Measurements from ENCODE around the gene PLIN3. TPM values are rescaled to one million over a fixed set of nuclear protein-coding genes. Genes with fewer than 3 reads are reported as not detected.
A peak's percentile ranks its signal among the peaks of the same experiment; 100 is the strongest.
"Not testable (repeated sequence)": the region's sequence is repeated elsewhere in the genome, so short reads cannot be mapped to it uniquely, and the experiment has no call there.

PLIN3 gene
- total RNA-seq, 1 experiment from 2014 or later, result 207 TPM

DNA sequence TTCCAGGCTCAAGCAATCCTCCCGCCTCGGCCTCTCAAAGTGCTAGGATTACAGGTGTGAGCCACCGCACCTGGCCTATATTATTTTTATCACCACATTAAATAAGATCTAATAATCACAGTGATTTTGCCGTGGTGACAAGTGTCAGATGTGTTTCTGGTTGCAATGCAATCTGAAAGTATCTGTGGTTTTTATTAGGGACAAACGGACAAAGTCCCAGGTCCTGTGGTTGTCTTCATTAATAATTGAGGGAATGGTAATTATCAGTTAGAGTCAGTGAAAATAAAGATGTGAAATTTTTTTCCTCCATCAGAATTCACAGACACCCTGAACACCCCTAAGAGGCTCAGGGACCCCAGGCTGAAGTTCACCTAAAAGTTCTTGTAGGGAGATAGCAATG, 34.7 kb downstream of the PLIN3 start (continued):
- TF ChIP-seq CEBPB (IDR thresholded peaks at IDR 0.05; ENCODE audit: low read depth), result no peak
- no peak for TF ChIP-seq POLR2AphosphoS5 (IDR thresholded peaks at IDR 0.05; ENCODE audit: low read depth, low read length)
- TF ChIP-seq, protein P1, sequence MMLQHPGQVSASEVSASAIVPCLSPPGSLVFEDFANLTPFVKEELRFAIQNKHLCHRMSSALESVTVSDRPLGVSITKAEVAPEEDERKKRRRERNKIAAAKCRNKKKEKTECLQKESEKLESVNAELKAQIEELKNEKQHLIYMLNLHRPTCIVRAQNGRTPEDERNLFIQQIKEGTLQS (IDR thresholded peaks at IDR 0.05), result no peak

DNA sequence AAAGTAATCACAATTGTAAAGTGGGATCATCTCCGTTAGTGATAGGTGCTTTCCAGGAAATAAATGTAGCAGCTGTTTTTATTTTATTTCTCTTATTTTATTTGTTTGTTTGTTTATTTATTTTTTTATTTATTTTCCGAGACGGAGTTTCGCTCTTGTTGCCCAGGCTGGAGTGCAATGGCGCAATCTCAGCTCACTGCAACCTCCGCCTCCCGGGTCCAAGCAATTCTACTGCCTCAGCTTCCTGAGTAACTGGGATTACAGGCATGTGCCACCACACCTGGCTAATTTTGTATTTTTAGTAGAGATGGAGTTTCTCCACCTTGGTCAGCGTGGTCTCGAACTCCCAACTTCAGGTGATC, 35.5 kb downstream of the PLIN3 start:
- intact Hi-C loops (cut with micrococcal nuclease), result not testable (repeated sequence)

DNA sequence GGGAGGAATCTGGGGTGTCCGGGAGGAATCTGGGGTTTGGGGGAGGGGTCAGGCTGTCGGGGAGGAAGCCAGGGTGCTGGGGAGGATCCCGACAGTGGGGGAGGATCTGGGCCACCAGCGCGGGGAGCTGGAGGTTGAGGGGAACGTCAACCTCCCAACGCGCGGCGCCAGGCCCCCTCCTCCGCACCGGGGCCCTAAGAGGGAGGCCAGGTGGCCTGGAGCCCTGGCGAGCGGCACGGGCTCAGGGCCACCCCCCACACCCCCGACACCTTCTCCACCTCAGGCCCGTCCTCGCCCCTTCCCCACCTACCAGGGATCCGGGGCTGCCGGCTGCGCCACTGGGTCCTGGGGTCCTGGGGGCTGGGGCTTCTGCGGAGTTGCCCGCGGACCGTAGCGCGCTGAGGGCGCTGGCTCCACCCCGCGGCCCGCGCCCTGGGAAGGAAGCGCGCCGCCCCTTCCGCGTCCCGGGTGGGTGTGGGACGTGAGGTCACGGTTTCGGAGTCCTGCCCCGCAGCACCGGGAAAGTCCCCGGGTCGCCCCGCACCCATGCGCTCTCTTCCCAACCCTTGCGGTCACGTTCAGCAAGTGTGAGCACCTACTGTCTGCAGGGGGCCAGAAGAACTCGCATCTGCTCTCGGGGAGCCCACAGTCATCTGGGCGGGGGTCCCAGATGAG, 36.0 kb downstream of the PLIN3 start, which contains the start of gene TICAM1:
TSS of gene TICAM1 (minus strand) at position 409 of the 675 bp plus-strand sequence. CDS start 13,335 bp downstream, outside the sequence.
- no peak for DNase-seq (ENCODE audit: low read depth, low spot score)
- peak within 1 kb of the TSS; percentile 93 to 94 for H3K4me3 ChIP-seq (replicated peaks in 1 of 2; ENCODE audit: low read depth in 1 of 2, low read length in 2 of 2)
- peak; percentile 86 for ATAC-seq
- H3K79me2 ChIP-seq (ENCODE audit: insufficient read depth, low read length), result peaks cover 56% of the 10 kb centered on the region
- no peaks in the 10 kb centered on the region for H4K20me1 ChIP-seq (ENCODE audit: insufficient read depth)
- intact Hi-C loops (cut with micrococcal nuclease), result no loop called here
- H3K4me2 ChIP-seq (ENCODE audit: low read length), result peak within 1 kb of the TSS; percentile 99
- no peaks in the 10 kb centered on the region for H3K27me3 ChIP-seq (ENCODE audit: insufficient read depth, low read length)
- peak within 1 kb of the TSS; percentile 86 for H2AFZ ChIP-seq (ENCODE audit: low read depth, low read length, poor library complexity, severe bottlenecking)
- no peaks in the 10 kb centered on the region for H3K9me3 ChIP-seq (ENCODE audit: control insufficient read depth in 1 of 2, insufficient read depth in 1 of 2, low read depth in 1 of 2, low read length in 2 of 2)
- no TSS peak for BruUV-seq (replicated peaks)
- CTCF ChIA-PET, result no interaction called here
- peak within 1 kb of the TSS; percentile 96 for H3K9ac ChIP-seq (ENCODE audit: low read length)
- RAD21 ChIA-PET (ENCODE audit: low non-redundant PET in 1 of 2, low total read pairs in 2 of 2, uncharacterized antibody in 2 of 2, unreplicated experiment in 2 of 2), result interaction anchor here in 1 of 2 experiments (0.7 to 1.2 kb wide), 2 partner anchors 8 to 19 kb away, joined by 5 to 6 read pairs; no protein-coding TSS in a partner anchor
- H3K4me1 ChIP-seq (ENCODE audit: control insufficient read depth in 1 of 2, insufficient read depth in 2 of 2, low read length in 2 of 2), result peaks cover 9 to 26% of the 10 kb centered on the region in 2 experiments; a peak in 3 of 4 replicates
- no peaks in the 10 kb centered on the region for H3K36me3 ChIP-seq (ENCODE audit: control insufficient read depth in 1 of 2, insufficient read depth in 2 of 2, low read length in 2 of 2)
- POLR2A ChIA-PET, result interaction anchor here (0.5 kb wide), 1 partner anchor 739 kb away, joined by 3 read pairs; no protein-coding TSS in a partner anchor
- H3K9me2 ChIP-seq (ENCODE audit: insufficient read depth), result no peaks in the 10 kb centered on the region
- H3K27ac ChIP-seq (ENCODE audit: low read depth, low read length), result peak within 1 kb of the TSS; percentile 80
- no peak for TF ChIP-seq EZH2phosphoT487 (IDR thresholded peaks at IDR 0.05; ENCODE audit: borderline replicate concordance)
- TF ChIP-seq, protein P2, sequence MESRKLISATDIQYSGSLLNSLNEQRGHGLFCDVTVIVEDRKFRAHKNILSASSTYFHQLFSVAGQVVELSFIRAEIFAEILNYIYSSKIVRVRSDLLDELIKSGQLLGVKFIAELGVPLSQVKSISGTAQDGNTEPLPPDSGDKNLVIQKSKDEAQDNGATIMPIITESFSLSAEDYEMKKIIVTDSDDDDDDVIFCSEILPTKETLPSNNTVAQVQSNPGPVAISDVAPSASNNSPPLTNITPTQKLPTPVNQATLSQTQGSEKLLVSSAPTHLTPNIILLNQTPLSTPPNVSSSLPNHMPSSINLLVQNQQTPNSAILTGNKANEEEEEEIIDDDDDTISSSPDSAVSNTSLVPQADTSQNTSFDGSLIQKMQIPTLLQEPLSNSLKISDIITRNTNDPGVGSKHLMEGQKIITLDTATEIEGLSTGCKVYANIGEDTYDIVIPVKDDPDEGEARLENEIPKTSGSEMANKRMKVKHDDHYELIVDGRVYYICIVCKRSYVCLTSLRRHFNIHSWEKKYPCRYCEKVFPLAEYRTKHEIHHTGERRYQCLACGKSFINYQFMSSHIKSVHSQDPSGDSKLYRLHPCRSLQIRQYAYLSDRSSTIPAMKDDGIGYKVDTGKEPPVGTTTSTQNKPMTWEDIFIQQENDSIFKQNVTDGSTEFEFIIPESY (IDR thresholded peaks at IDR 0.05; ENCODE audit: extremely low read depth, insufficient replicate concordance, low read length), result no peak
- TF ChIP-seq, protein P3, sequence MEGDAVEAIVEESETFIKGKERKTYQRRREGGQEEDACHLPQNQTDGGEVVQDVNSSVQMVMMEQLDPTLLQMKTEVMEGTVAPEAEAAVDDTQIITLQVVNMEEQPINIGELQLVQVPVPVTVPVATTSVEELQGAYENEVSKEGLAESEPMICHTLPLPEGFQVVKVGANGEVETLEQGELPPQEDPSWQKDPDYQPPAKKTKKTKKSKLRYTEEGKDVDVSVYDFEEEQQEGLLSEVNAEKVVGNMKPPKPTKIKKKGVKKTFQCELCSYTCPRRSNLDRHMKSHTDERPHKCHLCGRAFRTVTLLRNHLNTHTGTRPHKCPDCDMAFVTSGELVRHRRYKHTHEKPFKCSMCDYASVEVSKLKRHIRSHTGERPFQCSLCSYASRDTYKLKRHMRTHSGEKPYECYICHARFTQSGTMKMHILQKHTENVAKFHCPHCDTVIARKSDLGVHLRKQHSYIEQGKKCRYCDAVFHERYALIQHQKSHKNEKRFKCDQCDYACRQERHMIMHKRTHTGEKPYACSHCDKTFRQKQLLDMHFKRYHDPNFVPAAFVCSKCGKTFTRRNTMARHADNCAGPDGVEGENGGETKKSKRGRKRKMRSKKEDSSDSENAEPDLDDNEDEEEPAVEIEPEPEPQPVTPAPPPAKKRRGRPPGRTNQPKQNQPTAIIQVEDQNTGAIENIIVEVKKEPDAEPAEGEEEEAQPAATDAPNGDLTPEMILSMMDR (IDR thresholded peaks at IDR 0.05 in 2 of 3, conservative IDR thresholded peaks at IDR 0.05 in 1 of 3; ENCODE audit: borderline replicate concordance in 1 of 3, insufficient read depth in 1 of 3, low read depth in 2 of 3, low read length in 2 of 3), result 0 out of 6 replicates have a peak, but pooled peaks of 1 of the 3 experiments have one; percentile 9
- TF ChIP-seq TCF7L2 (IDR thresholded peaks at IDR 0.05; ENCODE audit: borderline replicate concordance, extremely low read depth, insufficient read depth, insufficient read length), result no peak
- TF ChIP-seq ZNF274 (IDR thresholded peaks at IDR 0.05; ENCODE audit: low read depth, low read length), result no peak
- TF ChIP-seq SRF (IDR thresholded peaks at IDR 0.05; ENCODE audit: low read depth), result no peak
- TF ChIP-seq JUND (IDR thresholded peaks at IDR 0.05), result no peak
- no peak for TF ChIP-seq SIN3A (IDR thresholded peaks at IDR 0.05; ENCODE audit: low read depth)
- TF ChIP-seq, protein P4, sequence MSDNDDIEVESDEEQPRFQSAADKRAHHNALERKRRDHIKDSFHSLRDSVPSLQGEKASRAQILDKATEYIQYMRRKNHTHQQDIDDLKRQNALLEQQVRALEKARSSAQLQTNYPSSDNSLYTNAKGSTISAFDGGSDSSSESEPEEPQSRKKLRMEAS (IDR thresholded peaks at IDR 0.05), result no peak; the same call in 1 of the 2 replicates

More for the DNA sequence above, 35.5 kb downstream of the PLIN3 start:
- H3K9me2 ChIP-seq (ENCODE audit: insufficient read depth); CTCF ChIA-PET; H3K9me3 ChIP-seq (ENCODE audit: control insufficient read depth in 1 of 2, insufficient read depth in 1 of 2, low read depth in 1 of 2, low read length in 2 of 2); H3K27me3 ChIP-seq (ENCODE audit: insufficient read depth, low read length); H3K36me3 ChIP-seq (ENCODE audit: control insufficient read depth in 1 of 2, insufficient read depth in 2 of 2, low read length in 2 of 2); POLR2A ChIA-PET; DNase-seq (ENCODE audit: low read depth, low spot score); H4K20me1 ChIP-seq (ENCODE audit: insufficient read depth); ATAC-seq: not testable (repeated sequence)
- Histone ChIP-seq H3K27ac (ENCODE audit: low read depth, low read length) (peak overlapping the region; percentile 80), H3K9ac (ENCODE audit: low read length) (peak overlapping the region; percentile 96), H2AFZ (ENCODE audit: low read depth, low read length, poor library complexity, severe bottlenecking) (peak overlapping the region; percentile 86), H3K4me3 (replicated peaks in 1 of 2; ENCODE audit: low read depth in 1 of 2, low read length in 2 of 2) (peak overlapping the region; percentile 93 to 94), H3K4me1 (ENCODE audit: control insufficient read depth in 1 of 2, insufficient read depth in 2 of 2, low read length in 2 of 2) (peaks cover 9 to 26% of the 10 kb centered on the region in 2 experiments; a peak in 3 of 4 replicates), H3K4me2 (ENCODE audit: low read length) (peak overlapping the region; percentile 99), H3K79me2 (ENCODE audit: insufficient read depth, low read length) (peaks cover 51% of the 10 kb centered on the region)
- TSS peak; percentile 97 for BruUV-seq (replicated peaks)
- RAD21 ChIA-PET (ENCODE audit: low non-redundant PET in 1 of 2, low total read pairs in 2 of 2, uncharacterized antibody in 2 of 2, unreplicated experiment in 2 of 2), result interaction anchor here in 1 of 2 experiments (1.2 kb wide), 1 partner anchor 19 kb away, joined by 5 read pairs; no protein-coding TSS in a partner anchor
